Lung microvascular endothelial cell (primary cell): ENCODE results near the gene B4GALNT4. TPM values are rescaled to one million over a fixed set of nuclear protein-coding genes. Genes with fewer than 3 reads are reported as not detected.
"Not testable (repeated sequence)": the region's sequence is repeated elsewhere in the genome, so short reads cannot be mapped to it uniquely, and the experiment has no call there.

ENCODE experiments used
- DNase-seq, 2 donors: peaks; one replicate each; pipeline versions ENCODE4 v3.0.0 to v3.0.0-alpha.2; 2010; ENCODE audit warnings: low read depth in 2 of 2
- total RNA-seq: library from RNA; depleted of rRNA; stranded (reverse); fragments of >200 nt; gene quantifications from 2 replicates; pipeline ENCODE4 v1.2.1, GENCODE V29; 2014

The B4GALNT4 gene
- total RNA-seq, 1 donor from 2014 or later: 0.20 TPM

GRCh38 chr11:419248-420005, 50.1 kb downstream of the B4GALNT4 start:
- DNase-seq: no peak

GRCh38 chr11:420054-420910, 51.0 kb downstream of the B4GALNT4 start:
- no peak for DNase-seq

- DNase-seq: no peak
Observed at GRCh38 chr11:420911-421321, 51.6 kb downstream of the B4GALNT4 start.

GRCh38 chr11:422249-422656, 53.0 kb downstream of the B4GALNT4 start:
- no peak for DNase-seq

GRCh38 chr11:424232-424631, 54.9 kb downstream of the B4GALNT4 start:
- DNase-seq: no peak

GRCh38 chr11:424766-425165, 55.5 kb downstream of the B4GALNT4 start:
- DNase-seq: not testable (repeated sequence)

- DNase-seq: no peak
Observed at GRCh38 chr11:425301-425700, 56.0 kb downstream of the B4GALNT4 start.

GRCh38 chr11:426851-427250, 57.6 kb downstream of the B4GALNT4 start:
- no peak for DNase-seq

GRCh38 chr11:428295-428694, 59.0 kb downstream of the B4GALNT4 start:
- DNase-seq: no peak

GRCh38 chr11:429391-429790, 60.1 kb downstream of the B4GALNT4 start:
- no peak for DNase-seq

- DNase-seq: no peak
Observed at GRCh38 chr11:429931-430456, 60.7 kb downstream of the B4GALNT4 start.

Other genes with a start within 250 kb of the B4GALNT4 start
- not detected in 2 replicates for gene SCGB1C1, start 176.4 kb upstream of the B4GALNT4 start, total RNA-seq
- 8.9 and 11.3 TPM in 2 replicates for gene BET1L, start 162.1 kb upstream of the B4GALNT4 start, total RNA-seq
- 122 and 160 TPM in 2 replicates for gene RIC8A, start 161.8 kb upstream of the B4GALNT4 start, total RNA-seq
- 6.0 and 6.8 TPM in 2 replicates for gene SIRT3, start 133.2 kb upstream of the B4GALNT4 start, total RNA-seq
- 141 and 161 TPM in 2 replicates for gene PSMD13, start 132.5 kb upstream of the B4GALNT4 start, total RNA-seq
- not detected in 2 replicates for gene NLRP6, start 91.1 kb upstream of the B4GALNT4 start, total RNA-seq
- 7.6 and 10.1 TPM in 2 replicates for gene PGGHG, start 80.4 kb upstream of the B4GALNT4 start, total RNA-seq
- not detected in 2 replicates for gene IFITM5, start 70.0 kb upstream of the B4GALNT4 start, total RNA-seq
- gene IFITM2, start 61.7 kb upstream of the B4GALNT4 start, total RNA-seq: 32.1 and 71.9 TPM in 2 replicates
- 0.20 and 0.87 TPM in 2 replicates for gene IFITM1, start 55.5 kb upstream of the B4GALNT4 start, total RNA-seq
- 37.3 and 51.6 TPM in 2 replicates for gene IFITM3, start 48.6 kb upstream of the B4GALNT4 start, total RNA-seq
- gene PKP3, start 24.7 kb downstream of the B4GALNT4 start, total RNA-seq: 0.22 and 0.40 TPM in 2 replicates
- gene SIGIRR, start 45.5 kb downstream of the B4GALNT4 start, total RNA-seq: 32.9 and 35.7 TPM in 2 replicates
- gene ANO9, start 72.5 kb downstream of the B4GALNT4 start, total RNA-seq: 0.44 and 0.99 TPM in 2 replicates
- 21.8 and 31.7 TPM in 2 replicates for gene PTDSS2, start 80.8 kb downstream of the B4GALNT4 start, total RNA-seq
- 165 and 169 TPM in 2 replicates for gene RNH1, start 137.7 kb downstream of the B4GALNT4 start, total RNA-seq
- gene HRAS, start 166.1 kb downstream of the B4GALNT4 start, total RNA-seq: 45.4 and 47.3 TPM in 2 replicates
- gene LRRC56, start 168.0 kb downstream of the B4GALNT4 start, total RNA-seq: 0.22 and 0.60 TPM in 2 replicates
- 1.1 and 1.4 TPM in 2 replicates for gene LMNTD2, start 191.2 kb downstream of the B4GALNT4 start, total RNA-seq
- gene RASSF7, start 191.5 kb downstream of the B4GALNT4 start, total RNA-seq: 13.5 and 18.1 TPM in 2 replicates
- 11.6 and 16.9 TPM in 2 replicates for gene PHRF1, start 207.0 kb downstream of the B4GALNT4 start, total RNA-seq
- gene IRF7, start 246.5 kb downstream of the B4GALNT4 start, total RNA-seq: 7.6 and 10.9 TPM in 2 replicates